GM19452 (cell line): Measurements from ENCODE around the gene ZNF488.

Experiments used
- ATAC-seq: cut with Tn5 transposase; IDR thresholded peaks from one replicate; pipeline ENCODE4 v1.9.1; 2021; ENCODE audit not compliant: unreplicated experiment

ZNF488 gene

GRCh38 chr10:47332371-47332770 lies 51.7 kb downstream of the ZNF488 start:
- ATAC-seq: no peak

DNA sequence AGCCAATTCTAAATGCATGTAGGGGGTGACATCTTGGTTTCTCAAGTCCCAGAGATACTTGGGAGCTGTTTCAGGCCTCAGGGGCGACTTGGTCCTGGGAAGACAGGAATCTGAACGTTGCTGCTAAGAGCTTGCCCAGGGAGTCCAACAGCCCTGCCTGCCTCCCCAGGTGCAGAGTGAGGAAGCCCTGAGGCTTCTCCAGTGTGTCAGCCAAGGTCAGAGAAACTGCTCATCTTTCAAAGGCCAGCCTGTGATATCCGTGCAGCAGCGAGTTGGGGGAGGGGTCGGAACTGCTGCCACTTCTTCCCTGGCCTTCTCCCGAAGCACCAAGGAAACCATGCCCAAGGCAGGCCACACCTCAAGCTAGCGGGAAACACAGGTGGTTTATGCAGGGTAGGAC lies 52.1 kb downstream of the ZNF488 start:
- no peak for ATAC-seq

DNA sequence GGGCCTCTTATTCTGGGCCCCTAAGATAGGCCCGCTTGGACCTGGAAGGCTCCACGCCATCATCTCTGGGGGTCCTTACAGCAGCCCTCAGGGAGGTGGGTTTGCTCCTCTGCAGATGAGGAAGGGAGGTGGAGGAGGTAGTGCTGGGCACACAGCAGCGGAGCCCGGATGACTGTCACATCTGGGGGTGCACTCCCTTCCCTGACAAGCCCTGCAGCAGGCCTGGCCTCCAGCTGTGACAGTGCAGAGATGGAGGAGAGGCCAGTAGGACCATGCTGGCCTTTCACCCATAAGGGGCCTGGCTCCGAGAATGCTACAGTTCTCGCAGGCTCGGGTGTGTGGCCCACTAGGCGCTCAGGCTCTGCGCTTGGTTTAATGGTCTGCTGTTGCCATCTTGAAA lies 52.6 kb downstream of the ZNF488 start:
- ATAC-seq: no peak

DNA sequence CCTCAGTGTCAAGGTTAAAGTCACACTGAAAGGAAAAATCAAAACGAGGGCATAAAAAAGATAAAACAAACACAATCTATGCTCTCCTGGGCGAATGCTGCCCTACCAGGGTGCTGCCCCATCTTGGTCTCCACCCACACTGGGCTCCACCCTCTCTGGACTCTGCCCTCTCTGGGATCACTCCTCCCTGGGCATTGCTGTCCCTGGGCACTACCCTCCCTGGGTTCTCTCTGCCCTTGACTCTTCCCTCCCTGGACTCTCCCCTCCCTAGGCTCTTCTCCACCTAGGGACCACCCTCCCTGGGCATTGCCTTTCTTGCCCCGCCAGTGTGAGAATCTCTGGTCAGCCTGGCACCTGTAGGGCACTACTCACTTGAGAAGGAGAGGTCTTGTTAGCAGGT lies 53.3 kb downstream of the ZNF488 start:
- ATAC-seq: no peak

GRCh38 chr10:47330366-47330765 lies 53.7 kb downstream of the ZNF488 start:
- ATAC-seq: no peak

DNA sequence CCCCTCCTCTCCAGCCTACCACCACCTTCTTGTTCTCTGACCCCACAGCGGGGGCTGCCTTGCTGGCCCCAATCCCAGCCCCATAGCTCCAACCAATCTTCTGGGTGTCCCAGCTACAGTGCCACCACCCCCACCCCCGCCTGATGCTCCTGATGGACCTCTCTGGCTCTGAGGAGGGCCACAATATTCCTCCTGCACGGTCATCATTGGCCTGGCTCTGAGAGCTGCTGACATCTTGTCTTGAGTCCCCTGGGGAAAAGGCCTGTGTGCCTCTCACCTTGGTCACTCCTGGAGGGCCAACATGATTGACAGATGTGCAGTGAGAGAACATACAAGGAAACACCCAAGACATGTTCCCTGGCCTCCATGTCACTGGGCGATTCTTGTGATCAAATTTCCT lies 54.2 kb downstream of the ZNF488 start:
- ATAC-seq: no peak

DNA sequence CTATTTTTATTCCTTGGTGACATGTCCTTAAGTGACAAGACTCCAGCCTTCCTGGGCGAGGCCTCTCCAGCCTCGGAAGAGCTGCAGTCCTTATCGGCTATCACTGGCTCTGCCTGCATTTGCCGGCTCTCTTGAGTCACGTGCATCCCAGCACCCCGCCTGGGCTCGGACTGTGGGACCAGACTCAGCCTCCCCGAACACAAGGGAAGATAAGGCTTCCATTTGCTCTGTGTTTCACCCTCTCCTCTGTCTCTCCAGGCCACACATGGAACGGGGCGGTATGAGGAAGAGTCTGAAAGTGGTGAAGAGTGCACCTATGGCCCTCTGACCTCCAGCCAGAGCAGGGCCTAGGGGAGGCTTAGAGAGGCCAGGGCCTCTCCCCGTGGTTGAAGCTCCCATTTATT lies 57.2 kb downstream of the ZNF488 start:
- no peak for ATAC-seq

- no peak for ATAC-seq
Observed at GRCh38 chr10:47326306-47326926, 57.7 kb downstream of the ZNF488 start.

GRCh38 chr10:47325303-47326291 lies 58.5 kb downstream of the ZNF488 start:
- ATAC-seq: no peak

GRCh38 chr10:47323636-47324296 lies 60.3 kb downstream of the ZNF488 start:
- no peak for ATAC-seq

DNA sequence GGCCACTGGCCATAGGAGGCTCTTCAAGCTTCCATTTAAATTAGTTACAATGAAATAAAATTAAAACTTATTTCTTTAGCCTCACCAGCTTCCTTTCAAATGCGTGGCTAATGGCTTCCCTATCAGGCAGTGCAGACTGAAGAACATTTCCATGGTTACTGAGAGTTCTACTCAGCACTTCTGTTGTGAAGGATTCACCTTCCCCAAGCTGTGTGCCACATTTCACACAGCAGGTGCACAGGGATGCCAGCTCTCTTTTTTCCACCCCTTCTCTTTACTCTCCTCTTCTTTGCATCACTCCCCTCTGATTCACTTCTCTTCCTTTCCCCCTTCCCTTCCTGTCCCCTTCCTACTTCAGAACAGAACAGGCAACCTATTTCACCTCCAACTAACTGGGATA lies 61.0 kb downstream of the ZNF488 start:
- ATAC-seq: no peak

GRCh38 chr10:47322300-47323061 lies 61.6 kb downstream of the ZNF488 start, which contains the start of gene GDF2:
TSS of gene GDF2 (plus strand) at chr10:47322454. CDS start at chr10:47322669, 215 bp downstream.
- no peak for ATAC-seq

DNA sequence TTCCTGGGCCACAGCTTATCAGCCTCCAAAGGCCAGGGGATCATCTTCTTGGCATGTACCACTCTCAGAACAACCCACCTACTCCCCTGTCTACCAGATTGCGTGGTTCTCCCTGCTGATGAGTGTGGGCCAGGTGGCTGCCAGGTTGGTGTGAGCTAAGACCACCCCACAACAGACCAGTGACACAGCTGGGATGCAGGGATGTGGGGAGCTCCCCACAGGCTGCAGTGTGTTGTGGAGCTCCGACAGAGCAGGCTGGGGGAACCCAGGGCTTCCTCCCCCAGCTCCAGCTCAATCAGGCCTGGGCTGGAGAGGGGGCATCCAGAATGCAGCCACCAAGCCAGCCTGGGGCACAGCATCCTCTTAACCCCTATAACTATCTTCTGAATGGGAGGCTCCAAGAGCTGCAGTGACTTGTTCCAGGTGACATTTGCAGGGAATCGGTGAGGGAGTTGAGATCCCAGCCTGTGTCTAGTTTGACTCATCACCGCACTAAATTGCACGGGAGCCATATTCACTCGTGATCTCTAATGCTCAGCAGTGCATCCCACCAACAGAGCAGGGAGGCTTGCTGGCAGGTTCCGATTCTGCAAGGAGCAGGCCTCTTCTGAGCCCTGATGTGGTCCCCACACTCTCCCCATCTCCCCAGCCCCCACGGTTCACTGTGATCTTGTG lies 62.4 kb downstream of the ZNF488 start:
- ATAC-seq: no peak

- ATAC-seq: no peak
Observed at GRCh38 chr10:47320812-47321211, 63.3 kb downstream of the ZNF488 start.

- no peak for ATAC-seq
Observed at GRCh38 chr10:47319784-47320183, 64.3 kb downstream of the ZNF488 start.

GRCh38 chr10:47318706-47319105 lies 65.4 kb downstream of the ZNF488 start:
- no peak for ATAC-seq

- ATAC-seq: no peak
Observed at GRCh38 chr10:47317251-47317650, 66.8 kb downstream of the ZNF488 start.

GRCh38 chr10:47316131-47316530 lies 68.0 kb downstream of the ZNF488 start:
- ATAC-seq: no peak
